NCI-H1092 (cell line): ENCODE data around the gene GAB4.

Experiments
- DNase-seq: peaks from one replicate; lab custom pipeline; 2025; lab: John Stamatoyannopoulos, UW

Gene GAB4

DNA sequence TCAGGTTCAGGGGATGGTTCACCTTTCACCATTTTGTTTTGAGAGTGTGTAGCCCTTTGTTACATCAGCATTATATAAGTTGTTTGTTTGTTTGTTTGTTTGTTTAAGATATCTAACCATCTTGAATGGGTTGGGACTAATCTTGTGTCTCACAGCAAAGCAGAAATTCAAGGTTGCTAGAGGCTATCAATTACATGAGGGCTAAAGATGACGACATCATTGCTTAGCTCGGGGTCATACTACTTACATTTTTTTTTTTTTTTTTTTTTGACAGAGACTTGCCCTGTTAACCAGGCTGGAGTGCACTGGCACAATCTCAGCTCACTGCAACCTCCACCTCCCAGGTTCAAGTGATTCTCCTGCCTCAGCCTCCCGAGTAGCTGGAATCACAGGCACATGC lies 95.7 kb downstream of the GAB4 start:
- DNase-seq: no peak
